Neural cell (in vitro differentiated cells): ENCODE results near the gene FOXRED1. TPM values are rescaled to one million over a fixed set of nuclear protein-coding genes. Genes with fewer than 3 reads are reported as not detected.

ENCODE experiments used
- H2AFZ ChIP-seq: fragments of 200-600, 300-800 bp; sonication (generic), shearing (Covaris generic); 2 replicates; pipeline ENCODE4 v1.6.0; 2014; ENCODE audit warnings: low read depth, mild to moderate bottlenecking, antibody characterized with exemption, low read length, moderate library complexity
- H3F3A ChIP-seq: fragments of 200-600 bp; shearing (Covaris generic); 2 replicates; pipeline ENCODE4 v1.6.1; 2016; ENCODE audit warnings: mild to moderate bottlenecking, moderate library complexity, mixed read lengths, antibody characterized with exemption, low read length; ENCODE audit not compliant: insufficient read depth, poor library complexity, severe bottlenecking
- H3K27ac ChIP-seq: fragments of 200-600, 300-800 bp; sonication (generic), shearing (Covaris generic); 2 replicates; pipeline ENCODE4 v1.5.1; 2014; ENCODE audit warnings: mild to moderate bottlenecking, low read length, moderate library complexity
- H3K27me3 ChIP-seq: fragments of 300-800, 200-600 bp; sonication (generic), shearing (Covaris generic); 2 replicates; pipeline ENCODE4 v1.6.0; 2014; ENCODE audit warnings: mild to moderate bottlenecking, low read depth, low read length, moderate library complexity; ENCODE audit not compliant: insufficient read depth
- H3K36me3 ChIP-seq: fragments of 300-800, 200-600 bp; sonication (generic), shearing (Covaris generic); 2 replicates; pipeline ENCODE4 v1.5.1; 2014; ENCODE audit warnings: mild to moderate bottlenecking, antibody characterized with exemption, low read length, moderate library complexity; ENCODE audit not compliant: insufficient read depth
- H3K4me2 ChIP-seq: fragments of 300-800, 200-600 bp; sonication (generic), shearing (Covaris generic); 2 replicates; pipeline ENCODE4 v1.6.0; 2014; ENCODE audit warnings: mild to moderate bottlenecking, low read length
- H3K4me3 ChIP-seq: fragments of 300-800, 200-600 bp; sonication (generic), shearing (Covaris generic); 2 replicates; pipeline ENCODE4 v1.5.1; 2014; ENCODE audit warnings: mild to moderate bottlenecking, low read length, moderate library complexity
- H3K79me2 ChIP-seq: fragments of 200-600 bp; shearing (Covaris generic); replicated peaks from 2 replicates; pipeline ENCODE4 v1.6.0; 2014; ENCODE audit warnings: mild to moderate bottlenecking, low read length, moderate library complexity; ENCODE audit not compliant: insufficient read depth
- H3K9ac ChIP-seq: fragments of 300-800, 200-600 bp; sonication (generic), shearing (Covaris generic); 2 replicates; pipeline ENCODE4 v1.6.1; 2016; ENCODE audit warnings: mild to moderate bottlenecking, low read length, mixed read lengths
- H3K9me2 ChIP-seq: fragments of 200-600 bp; shearing (Covaris generic); 2 replicates; pipeline ENCODE4 v1.6.1; 2016; ENCODE audit warnings: mild to moderate bottlenecking, low read length, mixed read lengths; ENCODE audit not compliant: insufficient read depth
- H3K9me3 ChIP-seq: fragments of 200-600, 300-800 bp; sonication (generic), shearing (Covaris generic); 2 replicates; pipeline ENCODE4 v1.6.1; 2016; ENCODE audit warnings: mild to moderate bottlenecking, mixed run types, low read length, moderate library complexity, mixed read lengths
- H4K20me1 ChIP-seq: fragments of 200-600 bp; shearing (Covaris generic); 2 replicates; pipeline ENCODE4 v1.6.1; 2016; ENCODE audit warnings: mild to moderate bottlenecking, mixed run types; ENCODE audit not compliant: insufficient read depth
- CTCF ChIP-seq: fragments of 450-650 bp; IDR thresholded peaks from 2 replicates; pipeline ENCODE4 v1.5.1; 2014; ENCODE audit warnings: antibody characterized with exemption, mild to moderate bottlenecking, moderate library complexity; ENCODE audit not compliant: poor library complexity, severe bottlenecking
- EP300 ChIP-seq: fragments of 450-650 bp; conservative IDR thresholded peaks from 2 replicates; pipeline ENCODE4 v1.6.1; 2014; ENCODE audit warnings: antibody characterized with exemption, mild to moderate bottlenecking, moderate library complexity; ENCODE audit not compliant: poor library complexity, severe bottlenecking
- EZH2 ChIP-seq: fragments of 200-600, 300-800 bp; shearing (Covaris generic), sonication (generic); IDR thresholded peaks from 2 replicates; pipeline ENCODE4 v1.6.1; 2014; ENCODE audit warnings: antibody characterized with exemption, low read length, borderline replicate concordance, mild to moderate bottlenecking; ENCODE audit not compliant: insufficient read depth, poor library complexity, severe bottlenecking
- MXI1 ChIP-seq: fragments of 450-650 bp; conservative IDR thresholded peaks from 2 replicates; pipeline ENCODE4 v1.6.1; 2014; ENCODE audit warnings: antibody characterized with exemption, mild to moderate bottlenecking; ENCODE audit not compliant: poor library complexity, severe bottlenecking
- POLR2AphosphoS5 ChIP-seq: IDR thresholded peaks from 2 replicates; pipeline ENCODE4 v1.6.1; 2012
- RAD21 ChIP-seq: fragments of 450-650 bp; conservative IDR thresholded peaks from 2 replicates; pipeline ENCODE4 v1.6.1; 2014; ENCODE audit warnings: antibody characterized with exemption, mild to moderate bottlenecking, moderate library complexity
- REST ChIP-seq: IDR thresholded peaks from 2 replicates; pipeline ENCODE4 v1.6.1; 2012; ENCODE audit warnings: borderline replicate concordance
- SMC3 ChIP-seq: fragments of 450-650 bp; conservative IDR thresholded peaks from 2 replicates; pipeline ENCODE4 v1.6.1; 2014; ENCODE audit warnings: antibody characterized with exemption, mild to moderate bottlenecking, moderate library complexity; ENCODE audit not compliant: poor library complexity
- TAF1 ChIP-seq: IDR thresholded peaks from 2 replicates; pipeline ENCODE4 v1.6.1; 2012; ENCODE audit warnings: low read depth
- polyA plus RNA-seq: library from polyadenylated mRNA; depleted of rRNA; stranded (reverse); fragments of >200 nt; gene quantifications from 2 replicates; pipeline ENCODE4 v1.2.3, GENCODE V29; 2014

The FOXRED1 gene
- polyA plus RNA-seq, 1 donor from 2014 or later = 77.3 TPM

- Histone ChIP-seq H3K27ac (no peak overlapping the region), H3K4me2 (no peak overlapping the region), H3K4me3 (no peak overlapping the region), H3K79me2 (no peaks in the 10 kb centered on the region), H3K9me3 (no peaks in the 10 kb centered on the region), H2AFZ (no peak overlapping the region), H3K27me3 (no peaks in the 10 kb centered on the region), H3K36me3 (no peaks in the 10 kb centered on the region), H3K9ac (no peak overlapping the region), H4K20me1 (no peaks in the 10 kb centered on the region), H3F3A (no peaks in the 10 kb centered on the region), H3K9me2 (no peaks in the 10 kb centered on the region)
- TF ChIP-seq EZH2 (no peak), MXI1 (no peak), TAF1 (no peak), POLR2AphosphoS5 (no peak), RAD21 (no peak), EP300 (no peak), SMC3 (no peak)
These were observed 42.7 kb downstream of the FOXRED1 start for GRCh38 chr11:126311401-126312291.

- no peak overlapping the region for H2AFZ ChIP-seq
- no peaks in the 10 kb centered on the region for H3K36me3 ChIP-seq
- H3K9ac ChIP-seq = no peak overlapping the region
- no peak overlapping the region for H3K4me3 ChIP-seq
- H3K4me2 ChIP-seq = no peak overlapping the region
- H3K79me2 ChIP-seq = no peaks in the 10 kb centered on the region
- no peaks in the 10 kb centered on the region for H3F3A ChIP-seq
- H3K9me3 ChIP-seq = no peaks in the 10 kb centered on the region
- H3K9me2 ChIP-seq = no peaks in the 10 kb centered on the region
- TF ChIP-seq TAF1 = no peak
- no peak for TF ChIP-seq EP300
- H3K27ac ChIP-seq = no peak overlapping the region
- no peaks in the 10 kb centered on the region for H3K27me3 ChIP-seq
- H4K20me1 ChIP-seq = no peaks in the 10 kb centered on the region
These were observed 44.0 kb downstream of the FOXRED1 start for GRCh38 chr11:126312961-126313360.

- Histone ChIP-seq H3K27me3 (no peaks in the 10 kb centered on the region), H3K4me2 (no peak overlapping the region), H3K4me3 (no peak overlapping the region), H3F3A (no peaks in the 10 kb centered on the region), H4K20me1 (no peaks in the 10 kb centered on the region), H3K79me2 (no peaks in the 10 kb centered on the region), H3K27ac (no peak overlapping the region), H3K9me3 (no peaks in the 10 kb centered on the region), H3K9me2 (no peaks in the 10 kb centered on the region), H3K9ac (no peak overlapping the region), H3K36me3 (no peaks in the 10 kb centered on the region), H2AFZ (no peak overlapping the region)
- TF ChIP-seq REST = no peak
- no peak for TF ChIP-seq TAF1
- TF ChIP-seq EP300 = no peak
- no peak for TF ChIP-seq SMC3
- no peak for TF ChIP-seq EZH2
- no peak for TF ChIP-seq CTCF
- TF ChIP-seq POLR2AphosphoS5 = no peak
- no peak for TF ChIP-seq RAD21
- TF ChIP-seq MXI1 = no peak
These were observed 44.9 kb downstream of the FOXRED1 start for GRCh38 chr11:126313826-126314225.
